ENCODE results near the gene GDI2. TPM values are rescaled to one million over a fixed set of nuclear protein-coding genes. Genes with fewer than 3 reads are reported as not detected.
A peak's percentile ranks its signal among the peaks of the same experiment; 100 is the strongest.
"Not testable (repeated sequence)": the region's sequence is repeated elsewhere in the genome, so short reads cannot be mapped to it uniquely, and the experiment has no call there.

The GDI2 gene
- 100 to 1,000 TPM; 277 to 288 TPM for total RNA-seq

GRCh38 chr10:5813341-5814109 is at the start of gene GDI2:
Gene GDI2 (minus strand): TSS chr10:5813434. CDS start chr10:5813258, 176 bp downstream.
- H3K27ac Mint-ChIP-seq = peak within 1 kb of the TSS; percentile 90
- H3K4me3 Mint-ChIP-seq = peak within 1 kb of the TSS; percentile 84
- no peaks in the 10 kb centered on the region for H3K9me3 Mint-ChIP-seq
- H3K27me3 Mint-ChIP-seq (ENCODE audit: low read depth) = no peaks in the 10 kb centered on the region
- H3K4me1 Mint-ChIP-seq (ENCODE audit: low read depth) = peaks cover 66% of the 10 kb centered on the region
- CTCF ChIA-PET = interaction anchor here (0.7 to 1.3 kb wide), 6 partner anchors 11 to 127 kb away, joined by 3 to 5 read pairs (median 3); no protein-coding TSS in a partner anchor
- peaks cover 19% of the 10 kb centered on the region for H3K36me3 Mint-ChIP-seq (ENCODE audit: low read depth)
- intact Hi-C loops (cut with micrococcal nuclease) = loop anchor here (1.0 to 10.0 kb wide), 12 partner anchors 36 to 986 kb away; partner anchors contain the start of genes AKR1E2, FBH1, RBM17 and TASOR2
- peak; percentile 98 for DNase-seq

GRCh38 chr10:5862360-5862961 is 49.2 kb upstream of the GDI2 start:
- no peak for DNase-seq
- no peaks in the 10 kb centered on the region for H3K9me3 Mint-ChIP-seq
- no peaks in the 10 kb centered on the region for H3K27me3 Mint-ChIP-seq (ENCODE audit: low read depth)
- H3K36me3 Mint-ChIP-seq (ENCODE audit: low read depth) = peaks cover 5% of the 10 kb centered on the region
- CTCF ChIA-PET = interaction anchor here (0.7 to 1.1 kb wide), 2 partner anchors 18 to 326 kb away, joined by 3 read pairs; no protein-coding TSS in a partner anchor
- no peak overlapping the region for H3K27ac Mint-ChIP-seq
- H3K4me3 Mint-ChIP-seq = no peak overlapping the region
- intact Hi-C loops (cut with micrococcal nuclease) = no loop called here
- peaks cover 5% of the 10 kb centered on the region for H3K4me1 Mint-ChIP-seq (ENCODE audit: low read depth)

GRCh38 chr10:5860066-5860465 is 46.8 kb upstream of the GDI2 start:
- CTCF ChIA-PET = interaction anchor here (0.6 to 1.1 kb wide), 4 partner anchors 11 to 163 kb away, joined by 3 to 6 read pairs (median 4); no protein-coding TSS in a partner anchor
- intact Hi-C loops (cut with micrococcal nuclease) = no loop called here
- H3K27ac Mint-ChIP-seq = no peak overlapping the region
- no peaks in the 10 kb centered on the region for H3K4me1 Mint-ChIP-seq (ENCODE audit: low read depth)
- no peaks in the 10 kb centered on the region for H3K27me3 Mint-ChIP-seq (ENCODE audit: low read depth)
- DNase-seq = no peak
- peaks cover 5% of the 10 kb centered on the region for H3K36me3 Mint-ChIP-seq (ENCODE audit: low read depth)
- H3K9me3 Mint-ChIP-seq = no peaks in the 10 kb centered on the region
- H3K4me3 Mint-ChIP-seq = no peak overlapping the region

GRCh38 chr10:5858811-5859210 is 45.6 kb upstream of the GDI2 start:
- Mint-ChIP-seq H3K4me3 (no peak overlapping the region), H3K27ac (no peak overlapping the region), H3K9me3 (no peaks in the 10 kb centered on the region), H3K36me3 (ENCODE audit: low read depth) (peaks cover 5% of the 10 kb centered on the region), H3K4me1 (ENCODE audit: low read depth) (no peaks in the 10 kb centered on the region), H3K27me3 (ENCODE audit: low read depth) (no peaks in the 10 kb centered on the region)
- DNase-seq = no peak
- intact Hi-C loops (cut with micrococcal nuclease) = no loop called here
- CTCF ChIA-PET = interaction anchor here (1.3 kb wide), 1 partner anchor 45 kb away, joined by 4 read pairs; the partner anchor contains the start of gene GDI2

- DNase-seq = no peak
- Mint-ChIP-seq H3K4me1 (ENCODE audit: low read depth) (no peaks in the 10 kb centered on the region), H3K36me3 (ENCODE audit: low read depth) (no peaks in the 10 kb centered on the region), H3K27me3 (ENCODE audit: low read depth) (no peaks in the 10 kb centered on the region), H3K4me3 (no peak overlapping the region), H3K27ac (no peak overlapping the region), H3K9me3 (no peaks in the 10 kb centered on the region)
- intact Hi-C loops (cut with micrococcal nuclease) = no loop called here
- CTCF ChIA-PET = no interaction called here
Measured at GRCh38 chr10:5856701-5857004, 43.4 kb upstream of the GDI2 start.

GRCh38 chr10:5855979-5856700 is 42.9 kb upstream of the GDI2 start:
- CTCF ChIA-PET = no interaction called here
- intact Hi-C loops (cut with micrococcal nuclease) = no loop called here
- Mint-ChIP-seq H3K36me3 (ENCODE audit: low read depth) (no peaks in the 10 kb centered on the region), H3K27me3 (ENCODE audit: low read depth) (no peaks in the 10 kb centered on the region), H3K27ac (no peak overlapping the region), H3K4me1 (ENCODE audit: low read depth) (no peaks in the 10 kb centered on the region), H3K9me3 (no peaks in the 10 kb centered on the region), H3K4me3 (no peak overlapping the region)
- DNase-seq = no peak

- intact Hi-C loops (cut with micrococcal nuclease) = no loop called here
- Mint-ChIP-seq H3K36me3 (ENCODE audit: low read depth) (no peaks in the 10 kb centered on the region), H3K4me3 (no peak overlapping the region), H3K27me3 (ENCODE audit: low read depth) (no peaks in the 10 kb centered on the region), H3K4me1 (ENCODE audit: low read depth) (no peaks in the 10 kb centered on the region), H3K9me3 (no peaks in the 10 kb centered on the region), H3K27ac (no peak overlapping the region)
- CTCF ChIA-PET = no interaction called here
- DNase-seq = no peak
Measured at GRCh38 chr10:5854131-5854475, 40.9 kb upstream of the GDI2 start.

- CTCF ChIA-PET; H3K4me3 Mint-ChIP-seq; H3K27me3 Mint-ChIP-seq (ENCODE audit: low read depth); H3K9me3 Mint-ChIP-seq; DNase-seq; H3K36me3 Mint-ChIP-seq (ENCODE audit: low read depth): not testable (repeated sequence)
- H3K4me1 Mint-ChIP-seq (ENCODE audit: low read depth) = peaks cover 34% of the 10 kb centered on the region
- intact Hi-C loops (cut with micrococcal nuclease) = loop anchor here (1.0 kb wide), 1 partner anchor 26 kb away; no protein-coding TSS in a partner anchor
- peak overlapping the region; percentile 84 for H3K27ac Mint-ChIP-seq
Measured at GRCh38 chr10:5846667-5847066, 33.4 kb upstream of the GDI2 start.

- H3K27me3 Mint-ChIP-seq (ENCODE audit: low read depth) = no peaks in the 10 kb centered on the region
- intact Hi-C loops (cut with micrococcal nuclease) = no loop called here
- peak overlapping the region; percentile 14 for H3K27ac Mint-ChIP-seq
- DNase-seq = no peak
- peaks cover 34% of the 10 kb centered on the region for H3K4me1 Mint-ChIP-seq (ENCODE audit: low read depth)
- no peaks in the 10 kb centered on the region for H3K9me3 Mint-ChIP-seq
- no peaks in the 10 kb centered on the region for H3K36me3 Mint-ChIP-seq (ENCODE audit: low read depth)
- CTCF ChIA-PET = interaction anchor here (0.7 to 1.6 kb wide), 6 partner anchors 19 to 215 kb away, joined by 3 to 7 read pairs (median 4); partner anchors contain the start of gene GDI2
- no peak overlapping the region for H3K4me3 Mint-ChIP-seq
Measured at GRCh38 chr10:5844345-5845055, 31.3 kb upstream of the GDI2 start.

GRCh38 chr10:5843686-5844344 is 30.6 kb upstream of the GDI2 start:
- no peaks in the 10 kb centered on the region for H3K36me3 Mint-ChIP-seq (ENCODE audit: low read depth)
- no peaks in the 10 kb centered on the region for H3K27me3 Mint-ChIP-seq (ENCODE audit: low read depth)
- intact Hi-C loops (cut with micrococcal nuclease) = no loop called here
- peaks cover 34% of the 10 kb centered on the region for H3K4me1 Mint-ChIP-seq (ENCODE audit: low read depth)
- CTCF ChIA-PET = interaction anchor here (0.7 to 1.6 kb wide), 6 partner anchors 29 to 214 kb away, joined by 3 to 7 read pairs (median 4); partner anchors contain the start of gene GDI2
- H3K27ac Mint-ChIP-seq = peak overlapping the region; percentile 61
- no peaks in the 10 kb centered on the region for H3K9me3 Mint-ChIP-seq
- H3K4me3 Mint-ChIP-seq = no peak overlapping the region
- DNase-seq = no peak

- intact Hi-C loops (cut with micrococcal nuclease) = no loop called here
- Mint-ChIP-seq H3K36me3 (ENCODE audit: low read depth) (no peaks in the 10 kb centered on the region), H3K4me3 (no peak overlapping the region), H3K9me3 (no peaks in the 10 kb centered on the region), H3K4me1 (ENCODE audit: low read depth) (peaks cover 34% of the 10 kb centered on the region), H3K27me3 (ENCODE audit: low read depth) (no peaks in the 10 kb centered on the region), H3K27ac (no peak overlapping the region)
- no peak for DNase-seq
- CTCF ChIA-PET = no interaction called here
Measured at GRCh38 chr10:5841965-5842364, 28.7 kb upstream of the GDI2 start.
